H9 (cell line): Measurements from ENCODE around the gene NACC2. TPM values are rescaled to one million over a fixed set of nuclear protein-coding genes. Genes with fewer than 3 reads are reported as not detected.

Experiments used
- DNase-seq: peaks from one replicate; pipeline ENCODE4 v3.0.0-alpha.2; 2017
- H2AFZ ChIP-seq: one replicate; pipeline ENCODE4 v1.6.1; 2013; ENCODE audit warnings: mild to moderate bottlenecking, low read length, control low read depth, moderate library complexity
- H2AK5ac ChIP-seq: 2 replicates; pipeline ENCODE4 v1.6.1; 2013; ENCODE audit warnings: low read length, control low read depth, mixed read lengths; ENCODE audit not compliant: insufficient read length
- H2BK120ac ChIP-seq: one replicate; pipeline ENCODE4 v1.6.1; 2013; ENCODE audit warnings: low read depth, mild to moderate bottlenecking, low read length, control low read depth, inconsistent platforms; ENCODE audit not compliant: poor library complexity, severe bottlenecking
- H2BK12ac ChIP-seq: 2 replicates; pipeline ENCODE4 v1.6.1; 2013; ENCODE audit warnings: low read length, control low read depth, mixed read lengths, low read depth; ENCODE audit not compliant: insufficient read length
- H2BK15ac ChIP-seq: 2 replicates; pipeline ENCODE4 v1.6.1; 2013; ENCODE audit warnings: low read depth, low read length, control low read depth
- H2BK20ac ChIP-seq: one replicate; pipeline ENCODE4 v1.6.1; 2013; ENCODE audit warnings: low read depth, mild to moderate bottlenecking, low read length, control low read depth, inconsistent platforms; ENCODE audit not compliant: poor library complexity, severe bottlenecking
- H2BK5ac ChIP-seq: 2 replicates; pipeline ENCODE4 v1.6.1; 2013; ENCODE audit warnings: low read length, control low read depth, mixed read lengths; ENCODE audit not compliant: insufficient read length
- H3K14ac ChIP-seq: 2 replicates; pipeline ENCODE4 v1.6.1; 2013; ENCODE audit warnings: low read length, control low read depth; ENCODE audit not compliant: insufficient read depth
- H3K18ac ChIP-seq: 2 replicates; pipeline ENCODE4 v1.6.1; 2013; ENCODE audit warnings: low read depth, mild to moderate bottlenecking, mixed read lengths, low read length, control low read depth; ENCODE audit not compliant: insufficient read length
- H3K23ac ChIP-seq: 2 replicates; pipeline ENCODE4 v1.6.1; 2013; ENCODE audit warnings: low read length, control low read depth, mixed read lengths, low read depth; ENCODE audit not compliant: insufficient read length
- H3K23me2 ChIP-seq: 2 replicates; pipeline ENCODE4 v1.6.1; 2013; ENCODE audit warnings: low read depth, mild to moderate bottlenecking, mixed read lengths, low read length, control low read depth; ENCODE audit not compliant: insufficient read length, poor library complexity, severe bottlenecking
- H3K27ac ChIP-seq: 2 replicates; pipeline ENCODE4 v1.5.1; 2013; ENCODE audit warnings: low read length, control low read depth, mixed read lengths, low read depth; ENCODE audit not compliant: insufficient read length
- H3K27me3 ChIP-seq: 2 replicates; pipeline ENCODE4 v1.6.1; 2013; ENCODE audit warnings: low read length, control low read depth, inconsistent platforms; ENCODE audit not compliant: insufficient read depth
- H3K4ac ChIP-seq: 2 replicates; pipeline ENCODE4 v1.6.1; 2013; ENCODE audit warnings: low read depth, mild to moderate bottlenecking, control low read depth, inconsistent platforms, low read length, moderate library complexity
- H3K4me1 ChIP-seq: 2 replicates; pipeline ENCODE4 v1.6.1; 2013; ENCODE audit warnings: low read length, control low read depth, inconsistent platforms; ENCODE audit not compliant: insufficient read depth
- H3K4me2 ChIP-seq: 2 replicates; pipeline ENCODE4 v1.6.1; 2013; ENCODE audit warnings: low read length, control low read depth, mixed read lengths; ENCODE audit not compliant: insufficient read length, insufficient read depth
- H3K56ac ChIP-seq: 2 replicates; pipeline ENCODE4 v1.6.1; 2013; ENCODE audit warnings: low read depth, mild to moderate bottlenecking, mixed read lengths, low read length, control low read depth; ENCODE audit not compliant: insufficient read length
- H3K79me1 ChIP-seq: 2 replicates; pipeline ENCODE4 v1.6.1; 2013; ENCODE audit warnings: low read depth, mild to moderate bottlenecking, moderate library complexity, low read length, control low read depth, inconsistent platforms; ENCODE audit not compliant: insufficient read depth, poor library complexity, severe bottlenecking
- H3K79me2 ChIP-seq: 2 replicates; pipeline ENCODE4 v1.6.1; 2013; ENCODE audit warnings: low read length, control low read depth, inconsistent platforms; ENCODE audit not compliant: insufficient read depth
- H3K9ac ChIP-seq: 2 replicates; pipeline ENCODE4 v1.6.1; 2013; ENCODE audit warnings: low read length, control low read depth, mixed read lengths; ENCODE audit not compliant: insufficient read length; ENCODE audit errors: extremely low read depth
- H3K9me3 ChIP-seq: one replicate; pipeline ENCODE4 v1.6.1; 2013; ENCODE audit warnings: low read depth, low read length, inconsistent platforms; ENCODE audit not compliant: control insufficient read depth
- H3T11ph ChIP-seq: one replicate; pipeline ENCODE4 v1.6.1; 2013; ENCODE audit warnings: mild to moderate bottlenecking, low read length, control low read depth, inconsistent platforms
- H4K20me1 ChIP-seq: one replicate; pipeline ENCODE4 v1.6.1; 2013; ENCODE audit not compliant: control insufficient read depth, insufficient read length, insufficient read depth
- H4K5ac ChIP-seq: 2 replicates; pipeline ENCODE4 v1.6.1; 2013; ENCODE audit warnings: low read depth, mild to moderate bottlenecking, mixed read lengths, low read length, control low read depth; ENCODE audit not compliant: insufficient read length
- H4K8ac ChIP-seq: replicated peaks from 2 replicates; pipeline ENCODE4 v1.6.1; 2013; ENCODE audit warnings: low read length, control low read depth, mixed read lengths, low read depth; ENCODE audit not compliant: insufficient read length
- H4K91ac ChIP-seq: 2 replicates; pipeline ENCODE4 v1.6.1; 2013; ENCODE audit warnings: low read depth, mild to moderate bottlenecking, moderate library complexity, mixed read lengths, low read length, control low read depth; ENCODE audit not compliant: insufficient read length
- H3K27ac Mint-ChIP-seq, 3 experiments: 2 replicates in 2 of 3; 3 replicates in 1 of 3; pipeline ENCODE4 v1.8.0; 2020 to 2021; ENCODE audit warnings: mixed read lengths in 3 of 3, mild to moderate bottlenecking in 1 of 3, moderate library complexity in 1 of 3
- H3K27me3 Mint-ChIP-seq: 2 replicates; pipeline ENCODE4 v1.8.0; 2021; ENCODE audit warnings: low read depth, mild to moderate bottlenecking, moderate library complexity, mixed read lengths
- H3K36me3 Mint-ChIP-seq, 3 experiments: 2 replicates in 2 of 3; 3 replicates in 1 of 3; pipeline ENCODE4 v1.8.0; 2020 to 2021; ENCODE audit warnings: low read depth in 3 of 3, mixed read lengths in 3 of 3; ENCODE audit not compliant: insufficient read depth in 1 of 3
- H3K4me1 Mint-ChIP-seq, 2 experiments: 2 replicates each; pipeline ENCODE4 v1.8.0; 2020; ENCODE audit warnings: mixed read lengths in 2 of 2
- H3K4me3 Mint-ChIP-seq, 2 experiments: 2 replicates in 1 of 2; 3 replicates in 1 of 2; pipeline ENCODE4 v1.8.0; 2020 to 2021; ENCODE audit warnings: mild to moderate bottlenecking in 2 of 2, mixed read lengths in 2 of 2, moderate library complexity in 1 of 2
- H3K9me3 Mint-ChIP-seq, 2 experiments: 2 replicates in 1 of 2; 3 replicates in 1 of 2; pipeline ENCODE4 v1.8.0; 2020; ENCODE audit warnings: mild to moderate bottlenecking in 2 of 2, mixed read lengths in 2 of 2, moderate library complexity in 1 of 2
- CTCF ChIP-seq: fragments of 200-600 bp; sonication (generic); conservative IDR thresholded peaks from 3 replicates; pipeline ENCODE4 v1.8.0; 2021; ENCODE audit warnings: antibody characterized with exemption, mild to moderate bottlenecking
- WGBS: extraction: QIAGEN DNeasy Blood & Tissue Kit; methylation state at CpG from one replicate; pipeline ENCODE4 v1.1.7; 2013; ENCODE audit warnings: missing lambda C conversion rate, low lambda C conversion rate, mixed read lengths; ENCODE audit not compliant: insufficient read length; ENCODE audit errors: extremely low coverage; 5-methylcytosine and 5-hydroxymethylcytosine counted together
- total RNA-seq: library from RNA; stranded (reverse); gene quantifications from 2 replicates; pipeline ENCODE4 v1.2.1, GENCODE V29; 2021

Gene NACC2
- total RNA-seq, 1 experiment from 2014 or later: 11.5 TPM

GRCh38 chr9:135978642-135979546, 116.2 kb downstream of the NACC2 start:
- H4K8ac ChIP-seq: no peak overlapping the region
- TF ChIP-seq CTCF: no peak
- no peak for DNase-seq

More at GRCh38 chr9:135978642-135979546, 116.2 kb downstream of the NACC2 start:
- Histone ChIP-seq H3K56ac (no peak overlapping the region), H3K9me3 (no peaks in the 10 kb centered on the region), H3K23ac (no peak overlapping the region), H3K9ac (no peak overlapping the region), H4K91ac (no peak overlapping the region), H3K79me2 (no peaks in the 10 kb centered on the region), H3K4ac (no peak overlapping the region), H3K18ac (no peak overlapping the region), H3K79me1 (no peaks in the 10 kb centered on the region), H3K4me1 (no peaks in the 10 kb centered on the region), H2AFZ (no peak overlapping the region), H2AK5ac (no peak overlapping the region), H3K4me2 (no peak overlapping the region), H3K14ac (0 out of 2 replicates have a peak overlapping the region, but pooled peaks have one; percentile 35), H2BK12ac (no peak overlapping the region), H3K27me3 (no peaks in the 10 kb centered on the region), H4K20me1 (no peaks in the 10 kb centered on the region), H3K27ac (no peak overlapping the region), H3K23me2 (no peaks in the 10 kb centered on the region), H2BK5ac (no peak overlapping the region), H3T11ph (no peak overlapping the region), H2BK15ac (peak overlapping the region; percentile 43; the same call in 1 of the 2 replicates), H2BK20ac (no peak overlapping the region), H2BK120ac (no peak overlapping the region), H4K5ac (no peak overlapping the region)
- Mint-ChIP-seq H3K9me3 (no peaks in the 10 kb centered on the region), H3K4me3 (no peak overlapping the region), H3K27me3 (peaks cover 2% of the 10 kb centered on the region; the same call in 1 of the 2 replicates), H3K4me1 (peaks cover 2 to 10% of the 10 kb centered on the region in 2 experiments; a peak in 3 of 4 replicates), H3K36me3 (no peaks in the 10 kb centered on the region), H3K27ac (no peak overlapping the region)
- WGBS: no CpG with 5 or more reads among the region's 20 CpGs
